Measurements from ENCODE around the gene EXD3.

Gene EXD3

GRCh38 chr9:137441289-137441934 is 18.4 kb upstream of the EXD3 start, which contains the start of gene ENTPD8:
Gene ENTPD8 (minus strand): TSS chr9:137441357. CDS start chr9:137438285, 3,072 bp downstream.
- peak within 1 kb of the TSS; percentile 37 for H3K4me3 ChIP-seq (ENCODE audit: low read depth, low read length)
- TF ChIP-seq, protein P1, sequence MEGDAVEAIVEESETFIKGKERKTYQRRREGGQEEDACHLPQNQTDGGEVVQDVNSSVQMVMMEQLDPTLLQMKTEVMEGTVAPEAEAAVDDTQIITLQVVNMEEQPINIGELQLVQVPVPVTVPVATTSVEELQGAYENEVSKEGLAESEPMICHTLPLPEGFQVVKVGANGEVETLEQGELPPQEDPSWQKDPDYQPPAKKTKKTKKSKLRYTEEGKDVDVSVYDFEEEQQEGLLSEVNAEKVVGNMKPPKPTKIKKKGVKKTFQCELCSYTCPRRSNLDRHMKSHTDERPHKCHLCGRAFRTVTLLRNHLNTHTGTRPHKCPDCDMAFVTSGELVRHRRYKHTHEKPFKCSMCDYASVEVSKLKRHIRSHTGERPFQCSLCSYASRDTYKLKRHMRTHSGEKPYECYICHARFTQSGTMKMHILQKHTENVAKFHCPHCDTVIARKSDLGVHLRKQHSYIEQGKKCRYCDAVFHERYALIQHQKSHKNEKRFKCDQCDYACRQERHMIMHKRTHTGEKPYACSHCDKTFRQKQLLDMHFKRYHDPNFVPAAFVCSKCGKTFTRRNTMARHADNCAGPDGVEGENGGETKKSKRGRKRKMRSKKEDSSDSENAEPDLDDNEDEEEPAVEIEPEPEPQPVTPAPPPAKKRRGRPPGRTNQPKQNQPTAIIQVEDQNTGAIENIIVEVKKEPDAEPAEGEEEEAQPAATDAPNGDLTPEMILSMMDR (IDR thresholded peaks at IDR 0.05; ENCODE audit: low read depth, low read length), result no peak

DNA sequence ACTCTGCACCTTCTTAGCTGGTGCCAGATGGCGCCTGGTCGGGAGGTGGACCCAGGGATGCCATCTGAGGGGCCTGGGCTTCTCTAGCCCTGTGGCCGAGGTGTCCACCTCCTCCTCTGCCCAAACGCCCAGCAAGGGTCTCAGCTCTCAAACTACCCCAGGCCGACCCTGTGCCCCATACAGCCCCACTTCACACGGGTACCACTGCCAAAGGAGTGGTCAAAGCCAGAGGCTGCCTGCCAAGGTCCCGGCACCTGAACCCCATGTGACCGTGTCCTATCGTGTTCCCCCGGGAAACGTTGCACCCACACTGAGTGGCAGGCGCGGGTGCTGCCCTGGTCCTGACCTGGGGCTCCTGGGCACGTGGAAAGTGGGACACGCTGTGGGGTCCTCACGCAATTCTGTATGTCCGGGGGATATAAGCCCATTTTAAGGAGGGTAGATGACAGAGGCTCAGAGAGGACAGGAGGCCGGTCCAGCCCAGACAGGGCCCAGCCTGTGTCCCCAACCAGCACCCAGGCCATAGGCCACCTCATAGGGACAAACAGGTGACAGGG is 16.3 kb upstream of the EXD3 start:
- no peak overlapping the region for H3K4me3 ChIP-seq (ENCODE audit: low read depth, low read length)
- TF ChIP-seq, protein P1 (IDR thresholded peaks at IDR 0.05; ENCODE audit: low read depth, low read length), result no peak

- H3K4me3 ChIP-seq (ENCODE audit: low read depth, low read length), result no peak overlapping the region
- TF ChIP-seq, protein P1 (IDR thresholded peaks at IDR 0.05; ENCODE audit: low read depth, low read length), result no peak
Measured at GRCh38 chr9:137438591-137439157, 15.7 kb upstream of the EXD3 start.

DNA sequence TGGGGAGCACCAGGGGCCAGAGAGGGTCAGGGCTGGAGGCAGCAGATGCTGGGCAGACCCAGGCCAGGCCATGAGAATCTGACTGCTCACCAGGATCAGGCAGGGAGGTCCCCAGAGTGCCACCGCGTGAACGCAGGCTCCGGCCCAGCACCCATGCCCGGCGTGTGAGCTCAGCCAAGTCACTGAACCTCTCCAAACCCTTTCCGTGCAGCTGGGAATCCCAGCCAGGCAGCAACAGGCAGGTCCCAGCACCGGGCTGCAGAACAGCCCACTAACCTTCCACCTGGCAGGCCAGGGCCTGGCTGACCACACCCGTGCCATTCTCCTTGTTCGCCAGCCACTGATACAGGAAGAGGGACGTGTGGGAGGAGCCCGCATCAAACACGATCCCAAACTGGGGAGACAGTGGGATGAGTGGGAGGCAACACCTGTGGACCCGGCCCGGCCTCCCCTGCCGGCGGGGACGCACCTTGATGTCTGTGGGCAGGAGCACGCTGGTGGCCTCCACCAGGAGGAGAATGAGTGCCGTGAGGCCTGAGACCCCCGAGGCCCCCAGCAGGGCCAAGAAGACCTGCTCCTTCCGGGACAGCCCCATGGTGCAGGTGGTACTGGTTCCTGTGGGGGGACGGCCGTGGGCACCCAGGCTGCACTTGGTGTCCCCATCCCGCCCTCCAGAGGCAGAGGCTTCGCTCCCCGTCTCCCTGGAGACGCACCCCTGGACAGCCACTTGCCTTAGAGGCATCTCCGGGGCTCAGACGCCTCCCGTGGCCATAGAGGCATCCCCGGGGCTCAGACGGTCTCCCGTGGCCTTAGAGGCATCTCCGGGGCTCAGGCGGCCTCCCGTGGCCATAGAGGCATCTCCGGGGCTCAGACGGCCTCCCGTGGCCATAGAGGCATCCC is 15.0 kb upstream of the EXD3 start:
- H3K4me3 ChIP-seq (ENCODE audit: low read depth, low read length), result no peak overlapping the region
- TF ChIP-seq, protein P1 (IDR thresholded peaks at IDR 0.05; ENCODE audit: low read depth, low read length), result no peak

DNA sequence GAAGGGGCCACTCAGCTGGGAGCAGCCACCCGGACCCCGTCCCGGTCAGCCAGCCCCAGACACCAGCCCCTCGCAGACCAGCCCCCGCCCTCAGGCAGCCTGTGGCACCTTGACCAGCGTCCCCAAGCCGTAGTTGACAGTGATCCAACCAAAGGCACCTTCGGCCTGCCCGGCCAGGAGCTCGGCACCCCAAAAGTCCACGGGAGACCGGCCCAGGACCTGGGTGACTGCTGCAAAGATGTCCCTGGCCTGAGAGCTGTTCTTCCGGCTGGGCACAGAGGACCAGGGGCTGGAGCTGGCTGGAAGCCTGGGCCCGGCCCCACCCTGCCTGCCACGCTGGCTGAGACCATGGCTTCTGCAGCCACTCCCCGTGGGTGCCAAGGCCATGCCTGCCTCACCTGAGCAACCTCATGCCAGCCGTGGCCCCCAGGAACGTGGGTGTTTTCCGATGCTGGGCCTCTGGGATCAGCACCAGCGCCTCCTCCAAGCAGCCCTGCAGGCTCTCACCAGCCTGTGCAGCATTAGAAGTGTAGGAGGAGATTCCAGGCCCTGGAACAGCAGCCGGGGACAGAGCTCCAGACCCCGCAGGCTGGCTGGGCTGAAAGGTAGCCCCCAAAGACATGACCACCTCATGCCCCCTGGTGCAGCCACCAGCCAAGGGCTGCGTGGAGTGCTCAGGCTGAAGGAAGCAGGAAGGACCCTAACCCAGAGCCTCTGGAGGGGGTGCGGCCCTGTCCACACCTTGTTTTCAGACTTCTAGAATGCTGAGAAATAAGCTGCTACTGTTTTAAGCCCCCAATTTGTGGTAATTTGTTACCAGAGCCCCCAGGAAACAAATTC is 14.0 kb upstream of the EXD3 start:
- TF ChIP-seq, protein P1 (IDR thresholded peaks at IDR 0.05; ENCODE audit: low read depth, low read length), result no peak
- no peak overlapping the region for H3K4me3 ChIP-seq (ENCODE audit: low read depth, low read length)

DNA sequence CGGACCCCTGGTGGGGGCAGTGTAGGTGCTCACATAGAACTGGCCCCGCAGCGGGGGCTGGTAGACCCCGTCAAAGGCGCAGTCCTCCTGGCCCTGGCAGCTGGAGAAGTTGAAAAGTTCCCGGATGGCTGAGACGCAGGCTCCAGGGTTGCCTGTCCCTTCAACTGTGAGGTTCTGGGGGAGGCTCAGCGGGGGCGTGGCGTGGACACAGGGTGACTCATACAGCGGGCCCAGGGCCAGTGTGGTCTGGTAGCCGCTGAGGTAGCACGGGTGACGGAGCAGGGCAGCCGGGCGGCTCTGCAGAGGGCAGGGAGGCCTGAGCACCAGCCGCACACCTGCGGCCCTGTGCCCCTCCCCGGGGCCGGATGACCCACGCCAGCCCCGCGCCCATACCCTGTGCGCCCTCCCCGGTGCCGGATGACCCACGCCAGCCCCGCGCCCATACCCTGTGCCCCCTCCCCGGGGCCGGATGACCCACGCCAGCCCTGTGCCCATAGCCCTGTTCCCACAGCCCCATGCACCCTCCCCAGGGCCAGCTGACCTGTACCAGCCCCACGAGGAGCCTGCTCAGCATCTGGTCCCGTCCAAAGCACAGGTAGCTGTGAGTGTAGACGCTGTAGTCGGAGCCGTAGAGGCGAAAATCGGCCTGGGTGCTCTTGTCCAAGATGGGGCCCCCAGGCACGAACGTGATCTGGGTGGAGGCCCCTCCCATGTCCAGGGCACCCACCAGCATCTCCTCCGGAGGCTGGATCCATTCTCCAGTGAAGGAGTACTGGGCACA is 13.2 kb upstream of the EXD3 start:
- TF ChIP-seq, protein P1 (IDR thresholded peaks at IDR 0.05; ENCODE audit: low read depth, low read length), result no peak

More for the DNA sequence above, 13.2 kb upstream of the EXD3 start:
- H3K4me3 ChIP-seq (ENCODE audit: low read depth, low read length), result no peak overlapping the region

Data from WI38 (cell line).